GM23338 (cell line): ENCODE data around the gene AFF1. TPM values are rescaled to one million over a fixed set of nuclear protein-coding genes. Genes with fewer than 3 reads are reported as not detected.

ENCODE experiments used
- ATAC-seq: fragments of 200-7000 bp; cut with Tn5 transposase; 3 replicates; pipeline ENCODE4 v1.9.1; 2020
- DNase-seq: peaks from one replicate; pipeline ENCODE4 v3.0.0-alpha.2; 2015; ENCODE audit warnings: low spot score
- H2AFZ ChIP-seq: fragments of 200-600 bp; sonication (generic); 2 replicates; pipeline ENCODE4 v1.8.0; 2016; ENCODE audit warnings: antibody characterized with exemption, mild to moderate bottlenecking, moderate library complexity
- H3F3A ChIP-seq: fragments of 200-600 bp; sonication (generic); replicated peaks from 2 replicates; pipeline ENCODE4 v1.8.0; 2017; ENCODE audit warnings: antibody characterized with exemption, mixed run types, low read depth
- H3K27ac ChIP-seq: fragments of 200-600 bp; sonication (generic); 2 replicates; pipeline ENCODE4 v1.6.1; 2016; ENCODE audit warnings: low read depth
- H3K27me3 ChIP-seq: fragments of 200-600 bp; sonication (generic); 2 replicates; pipeline ENCODE4 v1.8.0; 2016; ENCODE audit warnings: mild to moderate bottlenecking, mixed run types, moderate library complexity; ENCODE audit not compliant: insufficient read depth
- H3K36me3 ChIP-seq: fragments of 200-600 bp; sonication (generic); 2 replicates; pipeline ENCODE4 v1.8.0; 2016; ENCODE audit warnings: mild to moderate bottlenecking; ENCODE audit not compliant: insufficient read depth
- H3K4me1 ChIP-seq: fragments of 200-600 bp; sonication (generic); 2 replicates; pipeline ENCODE4 v1.8.0; 2016; ENCODE audit warnings: mild to moderate bottlenecking, moderate library complexity; ENCODE audit not compliant: insufficient read depth
- H3K4me2 ChIP-seq: fragments of 200-600 bp; sonication (generic); 2 replicates; pipeline ENCODE4 v1.7.1; 2017; ENCODE audit warnings: mixed run types
- H3K4me3 ChIP-seq: fragments of 200-600 bp; sonication (generic); 2 replicates; pipeline ENCODE4 v1.6.1; 2016; ENCODE audit warnings: mixed run types
- H3K79me2 ChIP-seq: fragments of 200-600 bp; sonication (generic); replicated peaks from 2 replicates; pipeline ENCODE4 v1.8.0; 2017; ENCODE audit warnings: mild to moderate bottlenecking; ENCODE audit not compliant: insufficient read depth
- H3K9me2 ChIP-seq: fragments of 200-600 bp; sonication (generic); 2 replicates; pipeline ENCODE4 v1.8.0; 2017; ENCODE audit not compliant: insufficient read depth
- H4K20me1 ChIP-seq: fragments of 200-600 bp; sonication (generic); replicated peaks from 2 replicates; pipeline ENCODE4 v1.8.0; 2017; ENCODE audit warnings: mild to moderate bottlenecking; ENCODE audit not compliant: insufficient read depth
- H3K27ac Mint-ChIP-seq: 2 replicates; pipeline ENCODE4 v1.8.0; 2020; ENCODE audit warnings: inconsistent platforms, mild to moderate bottlenecking, moderate library complexity, mixed read lengths
- H3K27me3 Mint-ChIP-seq: 3 replicates; pipeline ENCODE4 v1.8.0; 2022; ENCODE audit warnings: low read depth, mild to moderate bottlenecking, moderate library complexity, mixed read lengths, inconsistent platforms; ENCODE audit not compliant: insufficient read depth, poor library complexity
- H3K36me3 Mint-ChIP-seq: 3 replicates; pipeline ENCODE4 v1.8.0; 2021; ENCODE audit warnings: low read depth, mild to moderate bottlenecking, inconsistent platforms, moderate library complexity, mixed read lengths
- H3K4me1 Mint-ChIP-seq: 3 replicates; pipeline ENCODE4 v1.8.0; 2020; ENCODE audit warnings: mild to moderate bottlenecking, inconsistent platforms, mixed read lengths
- H3K4me3 Mint-ChIP-seq: 3 replicates; pipeline ENCODE4 v1.8.0; 2021; ENCODE audit warnings: moderate library complexity, mild to moderate bottlenecking, inconsistent platforms, mixed read lengths
- H3K9me3 Mint-ChIP-seq: 3 replicates; pipeline ENCODE4 v1.8.0; 2020; ENCODE audit warnings: moderate library complexity, mild to moderate bottlenecking, inconsistent platforms, mixed read lengths
- CREB1 ChIP-seq: fragments of 250-450 bp; sonication (Bioruptor Pico); IDR thresholded peaks from 2 replicates; pipeline ENCODE4 v1.5.0; 2020; ENCODE audit warnings: low read depth, mild to moderate bottlenecking, moderate library complexity
- ETS1 ChIP-seq: IDR thresholded peaks from 2 replicates; pipeline ENCODE4 v1.6.1; 2016; ENCODE audit warnings: antibody characterized with exemption
- NANOG ChIP-seq: IDR thresholded peaks from 2 replicates; pipeline ENCODE4 v1.6.1; 2016; ENCODE audit warnings: antibody characterized with exemption, borderline replicate concordance
- ZNF114 ChIP-seq: fragments of 250-450 bp; sonication (Bioruptor Pico); IDR thresholded peaks from 2 replicates; pipeline ENCODE4 v1.5.0; 2020; ENCODE audit warnings: mild to moderate bottlenecking, moderate library complexity
- ZNF462 ChIP-seq: fragments of 250-450 bp; sonication (Bioruptor Pico); IDR thresholded peaks from 2 replicates; pipeline ENCODE4 v1.5.0; 2020; ENCODE audit warnings: mild to moderate bottlenecking, moderate library complexity
- polyA plus RNA-seq: library from polyadenylated mRNA; unstranded; fragments of >200 nt; fragmentation: Nextera tagmentation; extraction: Ambion mirVana; gene quantifications from 2 replicates; pipeline ENCODE4 v1.2.1, GENCODE V29; 2016
- total RNA-seq: library from RNA; depleted of rRNA; stranded (reverse); fragments of >200 nt; shearing (Covaris generic); gene quantifications from 2 replicates; pipeline ENCODE4 v1.2.3, GENCODE V29; 2014

Gene AFF1
- total and polyA plus RNA-seq, 2 experiments from 2014 or later, result 42.6 to 67.2 TPM

GRCh38 chr4:86993909-86994681 lies 59.3 kb downstream of the AFF1 start:
- Mint-ChIP-seq H3K27ac (peak overlapping the region; percentile 43; the same call in 1 of the 2 replicates), H3K27me3 (peaks cover 7% of the 10 kb centered on the region), H3K36me3 (peaks cover 30% of the 10 kb centered on the region), H3K9me3 (peaks cover 5% of the 10 kb centered on the region; the same call in 2 of the 3 replicates), H3K4me3 (no peak overlapping the region), H3K4me1 (peaks cover 16% of the 10 kb centered on the region)
- peaks cover 5% of the 10 kb centered on the region; the same call in 1 of the 2 replicates for H4K20me1 ChIP-seq
- H2AFZ ChIP-seq, result no peak overlapping the region
- no peaks in the 10 kb centered on the region for H3K36me3 ChIP-seq
- peaks cover 13% of the 10 kb centered on the region for H3K4me1 ChIP-seq
- H3K79me2 ChIP-seq, result peaks cover 50% of the 10 kb centered on the region
- no peaks in the 10 kb centered on the region for H3K9me2 ChIP-seq
- no peak for TF ChIP-seq CREB1 (CRISPR knock-in tag)
- no peak for TF ChIP-seq NANOG
- no peak for TF ChIP-seq ZNF114 (CRISPR knock-in tag)
- TF ChIP-seq ZNF462, result no peak
- no peak for TF ChIP-seq ETS1
- DNase-seq (no peak), ATAC-seq (no peak)
- H3F3A ChIP-seq, result no peaks in the 10 kb centered on the region
- H3K4me3 ChIP-seq, result no peak overlapping the region
- H3K27me3 ChIP-seq, result no peaks in the 10 kb centered on the region
- H3K27ac ChIP-seq, result no peak overlapping the region
- no peak overlapping the region for H3K4me2 ChIP-seq
